ENCODE data around the gene TXN.
"Not testable (repeated sequence)": the region's sequence is repeated elsewhere in the genome, so short reads cannot be mapped to it uniquely, and the experiment has no call there.

TXN gene

DNA sequence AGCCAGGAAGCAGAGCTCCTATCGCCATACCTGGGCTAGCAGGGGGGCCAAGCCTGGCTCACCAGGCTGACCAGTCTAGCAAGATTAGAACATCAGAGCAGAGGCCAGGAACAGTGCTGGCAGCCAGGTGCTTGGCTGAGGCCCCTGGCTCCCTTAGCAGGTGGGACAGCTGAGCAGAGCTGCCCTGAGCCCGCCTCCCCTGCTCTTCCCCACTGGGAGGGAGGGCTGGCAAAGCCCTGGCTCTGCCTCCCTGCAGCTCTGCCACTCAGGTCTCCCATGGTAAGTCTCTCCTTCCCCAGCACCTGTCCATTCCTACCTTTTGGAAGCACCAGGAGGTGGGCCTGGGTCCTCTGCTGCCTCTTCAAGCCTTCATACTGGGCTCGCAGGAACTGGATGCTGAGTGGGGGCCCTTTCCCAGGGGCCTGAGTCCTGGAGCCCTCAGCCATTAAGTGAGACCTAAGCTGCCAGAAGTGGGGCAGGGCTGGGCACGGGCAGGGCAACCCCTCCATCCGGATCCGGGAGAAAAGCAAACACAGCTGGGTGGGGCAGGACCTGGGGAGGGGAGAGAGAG, 49.2 kb downstream of the TXN start:
- no peak for DNase-seq

DNA sequence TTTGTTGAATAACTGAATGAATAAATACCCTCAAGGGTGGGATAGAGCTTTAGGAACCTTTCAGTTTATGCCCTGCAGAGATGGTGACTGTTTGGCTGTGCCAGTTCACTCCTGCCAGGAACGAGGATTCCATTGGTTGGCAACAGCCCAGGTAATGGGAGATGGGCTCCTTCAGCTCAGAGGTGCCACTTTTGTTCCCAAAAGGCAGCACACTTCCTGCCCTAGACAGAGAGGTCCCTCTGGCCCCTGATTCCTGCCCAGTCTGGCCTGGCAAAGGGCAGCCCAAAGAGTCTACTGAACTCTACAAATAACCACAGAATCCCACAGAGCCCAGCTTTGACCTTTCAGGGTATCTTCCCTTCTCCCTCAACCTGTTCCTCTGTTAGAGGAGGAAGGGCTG, 49.9 kb downstream of the TXN start:
- no peak for DNase-seq

- DNase-seq: not testable (repeated sequence)
Measured at GRCh38 chr9:110205612-110206011, 50.7 kb downstream of the TXN start.

DNA sequence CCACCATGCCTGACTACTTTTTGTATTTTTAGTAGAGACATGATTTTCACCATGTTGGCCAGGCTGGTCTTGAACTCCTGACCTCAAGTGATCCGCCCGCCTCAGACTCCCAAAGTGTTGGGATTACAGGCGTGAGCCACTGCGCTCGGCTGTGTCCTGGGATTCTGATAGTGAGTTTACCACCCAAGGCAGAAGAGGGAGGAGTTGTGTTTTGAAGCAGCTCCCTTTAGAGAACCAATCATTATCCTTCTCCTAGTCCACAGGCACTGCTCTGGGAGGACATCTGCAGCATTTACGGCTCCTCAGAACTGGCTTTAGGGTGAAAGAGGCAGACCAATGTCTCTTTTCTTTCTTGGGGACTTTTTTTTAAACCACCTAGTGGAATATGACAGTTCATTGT, 54.1 kb downstream of the TXN start:
- no peak for DNase-seq

- no peak for DNase-seq
Measured at GRCh38 chr9:110199643-110200042, 56.7 kb downstream of the TXN start.

GRCh38 chr9:110198357-110198756, 58.0 kb downstream of the TXN start:
- no peak for DNase-seq

- DNase-seq: no peak
Measured at GRCh38 chr9:110197330-110198187, 58.7 kb downstream of the TXN start.

DNA sequence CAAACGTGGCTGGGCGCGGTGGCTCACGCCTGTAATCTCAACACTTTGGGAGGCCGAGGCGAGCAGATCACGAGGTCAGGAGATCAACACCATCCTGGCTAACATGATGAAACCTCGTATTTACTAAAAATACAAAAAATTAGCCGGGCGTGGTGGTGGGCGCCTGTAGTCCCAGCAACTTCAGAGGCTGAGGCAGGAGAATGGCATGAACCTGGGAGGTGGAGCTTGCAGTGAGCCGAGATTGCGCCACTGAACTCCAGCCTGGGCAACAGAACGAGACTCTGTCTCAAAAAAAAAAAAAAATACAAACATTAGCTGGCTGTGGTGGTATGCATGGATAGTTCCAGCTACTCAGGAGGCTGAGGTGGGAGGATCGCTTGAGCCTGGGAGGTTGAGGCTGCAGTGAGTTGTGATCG, 60.2 kb downstream of the TXN start:
- not testable (repeated sequence) for DNase-seq
